Measurements from ENCODE around the gene UTP25.

DNA sequence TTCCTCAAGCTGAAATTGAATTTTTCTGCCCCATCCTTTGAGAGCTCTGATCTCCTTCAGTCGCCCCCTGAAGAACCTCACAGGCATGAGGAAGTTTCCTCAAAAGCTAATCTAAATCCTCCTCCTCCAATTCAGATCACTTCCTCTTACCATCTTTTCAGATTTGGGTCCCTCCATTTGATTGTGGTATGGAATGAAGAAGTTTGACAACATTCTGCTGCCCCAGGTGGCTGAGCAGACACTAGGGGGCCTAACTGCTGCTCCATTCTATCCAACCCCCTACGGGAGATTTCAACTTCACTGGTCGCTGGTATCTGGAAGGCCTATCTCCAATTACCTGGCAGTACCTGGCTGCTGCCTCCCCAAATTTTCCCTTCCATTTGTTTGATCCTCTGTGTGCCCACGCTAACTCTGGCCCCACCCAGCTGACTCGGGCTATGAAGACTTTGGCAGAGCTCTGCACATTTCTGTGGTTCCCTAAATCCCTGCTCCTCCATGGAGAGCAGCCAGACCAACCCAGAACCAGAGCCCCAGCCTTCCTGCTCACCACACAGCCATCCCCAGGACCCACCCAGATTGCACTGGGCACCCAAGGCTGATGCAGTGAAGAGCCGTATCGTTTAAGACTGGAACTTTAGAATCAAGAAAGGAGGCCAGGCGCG is 29.7 kb upstream of the UTP25 start:
- TF ChIP-seq, protein P1, sequence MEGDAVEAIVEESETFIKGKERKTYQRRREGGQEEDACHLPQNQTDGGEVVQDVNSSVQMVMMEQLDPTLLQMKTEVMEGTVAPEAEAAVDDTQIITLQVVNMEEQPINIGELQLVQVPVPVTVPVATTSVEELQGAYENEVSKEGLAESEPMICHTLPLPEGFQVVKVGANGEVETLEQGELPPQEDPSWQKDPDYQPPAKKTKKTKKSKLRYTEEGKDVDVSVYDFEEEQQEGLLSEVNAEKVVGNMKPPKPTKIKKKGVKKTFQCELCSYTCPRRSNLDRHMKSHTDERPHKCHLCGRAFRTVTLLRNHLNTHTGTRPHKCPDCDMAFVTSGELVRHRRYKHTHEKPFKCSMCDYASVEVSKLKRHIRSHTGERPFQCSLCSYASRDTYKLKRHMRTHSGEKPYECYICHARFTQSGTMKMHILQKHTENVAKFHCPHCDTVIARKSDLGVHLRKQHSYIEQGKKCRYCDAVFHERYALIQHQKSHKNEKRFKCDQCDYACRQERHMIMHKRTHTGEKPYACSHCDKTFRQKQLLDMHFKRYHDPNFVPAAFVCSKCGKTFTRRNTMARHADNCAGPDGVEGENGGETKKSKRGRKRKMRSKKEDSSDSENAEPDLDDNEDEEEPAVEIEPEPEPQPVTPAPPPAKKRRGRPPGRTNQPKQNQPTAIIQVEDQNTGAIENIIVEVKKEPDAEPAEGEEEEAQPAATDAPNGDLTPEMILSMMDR (IDR thresholded peaks at IDR 0.05): no peak
- TF ChIP-seq POLR2A (IDR thresholded peaks at IDR 0.05): no peak
